ENCODE measurements around the gene IKZF4. TPM values are rescaled to one million over a fixed set of nuclear protein-coding genes. Genes with fewer than 3 reads are reported as not detected.
A peak's percentile ranks its signal among the peaks of the same experiment; 100 is the strongest.
"Not testable (repeated sequence)": the region's sequence is repeated elsewhere in the genome, so short reads cannot be mapped to it uniquely, and the experiment has no call there.

Gene IKZF4
- total and polyA plus RNA-seq, 2 donors (not counting 1 experiment from before 2014, with no cell fraction given): 2.3 to 7.6 TPM

GRCh38 chr12:56046027-56046780 lies 25.4 kb downstream of the IKZF4 start:
- peak overlapping the region; percentile 61 for H3K27ac Mint-ChIP-seq
- no peaks in the 10 kb centered on the region for H3K9me3 Mint-ChIP-seq (ENCODE audit: insufficient read depth)
- Histone ChIP-seq H3K9me3 (ENCODE audit: control extremely low read depth in 1 of 3, control insufficient read depth in 2 of 3, insufficient read depth in 1 of 3, low read length in 2 of 3) (no peaks in the 10 kb centered on the region), H3K79me2 (ENCODE audit: control insufficient read depth, insufficient read depth, low read length) (peaks cover 35% of the 10 kb centered on the region), H3K4me1 (ENCODE audit: control insufficient read depth in 2 of 2, insufficient read depth in 2 of 2, low read length in 2 of 2) (peaks cover 18 to 22% of the 10 kb centered on the region in 2 donors), H4K20me1 (ENCODE audit: control insufficient read depth, insufficient read depth, low read length, poor library complexity, severe bottlenecking) (peaks cover 16% of the 10 kb centered on the region), H3K4me3 (ENCODE audit: control extremely low read depth in 1 of 5, extremely low read depth in 1 of 5, insufficient read depth in 1 of 5, low read depth in 2 of 5, low read length in 4 of 5) (no peak overlapping the region), H3K9ac (ENCODE audit: low read length) (no peak overlapping the region), H3K27me3 (replicated peaks in 1 of 4; ENCODE audit: control extremely low read depth in 1 of 4, control insufficient read depth in 3 of 4, insufficient read depth in 4 of 4, low read length in 3 of 4) (no peaks in the 10 kb centered on the region), H3K27ac (ENCODE audit: low read length in 2 of 2) (peak overlapping the region; percentile 14 to 28), H3K36me3 (replicated peaks in 1 of 2; ENCODE audit: control extremely low read depth in 1 of 2, control insufficient read depth in 1 of 2, extremely low read depth in 1 of 2, insufficient read depth in 2 of 2, low read length in 1 of 2) (peaks cover 7 to 25% of the 10 kb centered on the region in 2 experiments), H2AFZ (ENCODE audit: insufficient read depth, low read depth, low read length, poor library complexity, severe bottlenecking) (no peak overlapping the region), H3K4me2 (replicated peaks; ENCODE audit: low read depth, low read length, poor library complexity, severe bottlenecking) (no peak overlapping the region)
- H3K4me1 Mint-ChIP-seq: peaks cover 22% of the 10 kb centered on the region
- no peaks in the 10 kb centered on the region for H3K27me3 Mint-ChIP-seq
- ChIA-PET CTCF (interaction anchor here (0.8 to 2.6 kb wide), 10 partner anchors 39 to 246 kb away, joined by 3 to 15 read pairs (median 4); partner anchors contain the start of genes PA2G4, SMARCC2 and SUOX), POLR2A (interaction anchor here (0.8 to 2.1 kb wide), 5 partner anchors 9 to 679 kb away, joined by 3 to 4 read pairs (median 3); partner anchors contain the start of genes PA2G4 and ZC3H10)
- intact Hi-C loops (cut with micrococcal nuclease): loop anchor here (10.0 kb wide), 1 partner anchor 139 kb away; the partner anchor contains the start of gene SMARCC2
- TF ChIP-seq EZH2 (IDR thresholded peaks at IDR 0.05; ENCODE audit: borderline replicate concordance, insufficient read depth, low read depth, low read length, poor library complexity, severe bottlenecking) (no peak), CTCF (IDR thresholded peaks at IDR 0.05) (no peak)
- no peak for DNase-seq
- 92% methylated on average over 7 of the region's 9 CpGs for WGBS (ENCODE audit: insufficient coverage)
- no peak overlapping the region for H3K4me3 Mint-ChIP-seq
- ATAC-seq (ENCODE audit: low read depth): no peak

GRCh38 chr12:56053407-56053893 lies 32.6 kb downstream of the IKZF4 start:
- Mint-ChIP-seq H3K4me1 (no peaks in the 10 kb centered on the region), H3K4me3 (no peak overlapping the region), H3K9me3 (ENCODE audit: insufficient read depth) (no peaks in the 10 kb centered on the region), H3K27me3 (no peaks in the 10 kb centered on the region), H3K27ac (no peak overlapping the region)
- WGBS (ENCODE audit: insufficient coverage): 98% methylated on average over 5 of the region's 6 CpGs
- Histone ChIP-seq H3K9me3 (ENCODE audit: control extremely low read depth in 1 of 3, control insufficient read depth in 2 of 3, insufficient read depth in 1 of 3, low read length in 2 of 3) (no peaks in the 10 kb centered on the region), H3K9ac (ENCODE audit: low read length) (no peak overlapping the region), H3K4me3 (ENCODE audit: control extremely low read depth in 1 of 5, extremely low read depth in 1 of 5, insufficient read depth in 1 of 5, low read depth in 2 of 5, low read length in 4 of 5) (no peak overlapping the region), H3K36me3 (replicated peaks in 1 of 2; ENCODE audit: control extremely low read depth in 1 of 2, control insufficient read depth in 1 of 2, extremely low read depth in 1 of 2, insufficient read depth in 2 of 2, low read length in 1 of 2) (no peaks in the 10 kb centered on the region), H3K27ac (ENCODE audit: low read length in 2 of 2) (no peak overlapping the region), H3K27me3 (replicated peaks in 1 of 4; ENCODE audit: control extremely low read depth in 1 of 4, control insufficient read depth in 3 of 4, insufficient read depth in 4 of 4, low read length in 3 of 4) (no peaks in the 10 kb centered on the region), H3K4me1 (ENCODE audit: control insufficient read depth in 2 of 2, insufficient read depth in 2 of 2, low read length in 2 of 2) (no peaks in the 10 kb centered on the region), H4K20me1 (ENCODE audit: control insufficient read depth, insufficient read depth, low read length, poor library complexity, severe bottlenecking) (no peaks in the 10 kb centered on the region), H3K4me2 (replicated peaks; ENCODE audit: low read depth, low read length, poor library complexity, severe bottlenecking) (no peak overlapping the region), H3K79me2 (ENCODE audit: control insufficient read depth, insufficient read depth, low read length) (no peaks in the 10 kb centered on the region), H2AFZ (ENCODE audit: insufficient read depth, low read depth, low read length, poor library complexity, severe bottlenecking) (no peak overlapping the region)
- CTCF ChIA-PET: interaction anchor here (0.6 kb wide), 1 partner anchor 106 kb away, joined by 3 read pairs; no protein-coding TSS in a partner anchor
- intact Hi-C loops (cut with micrococcal nuclease): no loop called here
- POLR2A ChIA-PET: interaction anchor here (0.6 to 0.7 kb wide), 2 partner anchors 54 to 1288 kb away, joined by 4 read pairs; no protein-coding TSS in a partner anchor
- ATAC-seq (ENCODE audit: low read depth) (no peak), DNase-seq (no peak)
- TF ChIP-seq EZH2 (IDR thresholded peaks at IDR 0.05; ENCODE audit: borderline replicate concordance, insufficient read depth, low read depth, low read length, poor library complexity, severe bottlenecking): no peak

GRCh38 chr12:56059964-56060363 lies 39.1 kb downstream of the IKZF4 start:
- H3K9me3 ChIP-seq (ENCODE audit: control extremely low read depth in 1 of 3, control insufficient read depth in 2 of 3, insufficient read depth in 1 of 3, low read length in 2 of 3); H3K9ac ChIP-seq (ENCODE audit: low read length); H4K20me1 ChIP-seq (ENCODE audit: control insufficient read depth, insufficient read depth, low read length, poor library complexity, severe bottlenecking); H3K4me1 ChIP-seq (ENCODE audit: control insufficient read depth in 2 of 2, insufficient read depth in 2 of 2, low read length in 2 of 2); intact Hi-C loops (cut with micrococcal nuclease); H3K4me1 Mint-ChIP-seq; H3K4me2 ChIP-seq (replicated peaks; ENCODE audit: low read depth, low read length, poor library complexity, severe bottlenecking); H3K4me3 Mint-ChIP-seq; ATAC-seq (ENCODE audit: low read depth); DNase-seq; H3K27me3 ChIP-seq (replicated peaks in 1 of 4; ENCODE audit: control extremely low read depth in 1 of 4, control insufficient read depth in 3 of 4, insufficient read depth in 4 of 4, low read length in 3 of 4); H3K79me2 ChIP-seq (ENCODE audit: control insufficient read depth, insufficient read depth, low read length); H2AFZ ChIP-seq (ENCODE audit: insufficient read depth, low read depth, low read length, poor library complexity, severe bottlenecking); H3K36me3 ChIP-seq (replicated peaks in 1 of 2; ENCODE audit: control extremely low read depth in 1 of 2, control insufficient read depth in 1 of 2, extremely low read depth in 1 of 2, insufficient read depth in 2 of 2, low read length in 1 of 2); POLR2A ChIA-PET; H3K27ac ChIP-seq (ENCODE audit: low read length in 2 of 2); H3K27ac Mint-ChIP-seq; H3K27me3 Mint-ChIP-seq; H3K4me3 ChIP-seq (ENCODE audit: control extremely low read depth in 1 of 5, extremely low read depth in 1 of 5, insufficient read depth in 1 of 5, low read depth in 2 of 5, low read length in 4 of 5); H3K9me3 Mint-ChIP-seq (ENCODE audit: insufficient read depth); CTCF ChIA-PET: not testable (repeated sequence)
- WGBS (ENCODE audit: insufficient coverage): no CpG with 5 or more reads among the region's 8 CpGs
